HG02571 (cell line): Measurements from ENCODE around the gene BTBD9.
"Not testable (repeated sequence)": the region's sequence is repeated elsewhere in the genome, so short reads cannot be mapped to it uniquely, and the experiment has no call there.

ENCODE experiments used
- ATAC-seq: cut with Tn5 transposase; IDR thresholded peaks from one replicate; pipeline ENCODE4 v1.9.1; 2021; ENCODE audit warnings: mild to moderate bottlenecking, moderate library complexity; ENCODE audit not compliant: unreplicated experiment

The BTBD9 gene

GRCh38 chr6:38352636-38353035 is 287.1 kb downstream of the BTBD9 start:
- ATAC-seq: no peak

- ATAC-seq: no peak
Measured at GRCh38 chr6:38350942-38351341, 288.8 kb downstream of the BTBD9 start.

- no peak for ATAC-seq
Measured at GRCh38 chr6:38350220-38350619, 289.5 kb downstream of the BTBD9 start.

GRCh38 chr6:38349795-38350194 is 289.9 kb downstream of the BTBD9 start:
- ATAC-seq: no peak

GRCh38 chr6:38349221-38349620 is 290.5 kb downstream of the BTBD9 start:
- ATAC-seq: no peak

- ATAC-seq: no peak
Measured at GRCh38 chr6:38348371-38348770, 291.4 kb downstream of the BTBD9 start.

GRCh38 chr6:38347829-38348228 is 291.9 kb downstream of the BTBD9 start:
- not testable (repeated sequence) for ATAC-seq

GRCh38 chr6:38346291-38347079 is 293.2 kb downstream of the BTBD9 start:
- no peak for ATAC-seq

- no peak for ATAC-seq
Measured at GRCh38 chr6:38345586-38345985, 294.1 kb downstream of the BTBD9 start.

- no peak for ATAC-seq
Measured at GRCh38 chr6:38341496-38341895, 298.2 kb downstream of the BTBD9 start.

GRCh38 chr6:38339914-38340313 is 299.8 kb downstream of the BTBD9 start:
- ATAC-seq: no peak

GRCh38 chr6:38337819-38338465 is 301.8 kb downstream of the BTBD9 start:
- no peak for ATAC-seq

GRCh38 chr6:38336922-38337321 is 302.8 kb downstream of the BTBD9 start:
- no peak for ATAC-seq

- no peak for ATAC-seq
Measured at GRCh38 chr6:38326837-38327236, 312.9 kb downstream of the BTBD9 start.

- no peak for ATAC-seq
Measured at GRCh38 chr6:38323216-38323615, 316.5 kb downstream of the BTBD9 start.

GRCh38 chr6:38322138-38322537 is 317.6 kb downstream of the BTBD9 start:
- no peak for ATAC-seq

- peak; percentile 76 for ATAC-seq
Measured at GRCh38 chr6:38320843-38321242, 318.9 kb downstream of the BTBD9 start.

- no peak for ATAC-seq
Measured at GRCh38 chr6:38320358-38320757, 319.4 kb downstream of the BTBD9 start.

- no peak for ATAC-seq
Measured at GRCh38 chr6:38319256-38320212, 320.2 kb downstream of the BTBD9 start.

- no peak for ATAC-seq
Measured at GRCh38 chr6:38316099-38316868, 323.4 kb downstream of the BTBD9 start.

- no peak for ATAC-seq
Measured at GRCh38 chr6:38311201-38311600, 328.5 kb downstream of the BTBD9 start.
